SKM-1 (cell line): Measurements from ENCODE around the gene MOV10.
"Not testable (repeated sequence)": the region's sequence is repeated elsewhere in the genome, so short reads cannot be mapped to it uniquely, and the experiment has no call there.

Source experiments
- DNase-seq: peaks from one replicate; lab custom pipeline; 2025; ENCODE audit not compliant: unreplicated experiment; lab: John Stamatoyannopoulos, UW

MOV10 gene

GRCh38 chr1:112712191-112712590, 37.7 kb downstream of the MOV10 start:
- DNase-seq: no peak

GRCh38 chr1:112712701-112713128, 38.3 kb downstream of the MOV10 start:
- DNase-seq: no peak

- peak; percentile 57 for DNase-seq
These were observed 39.2 kb downstream of the MOV10 start for GRCh38 chr1:112713466-112714312.

- DNase-seq: no peak
These were observed 40.1 kb downstream of the MOV10 start for GRCh38 chr1:112714313-112715263.

GRCh38 chr1:112715264-112716053, 41.0 kb downstream of the MOV10 start, which contains the start of gene PPM1J:
Gene PPM1J, minus strand, starts transcription at chr1:112715332. Its CDS starts 31 bp downstream, at chr1:112715301.
- peak; percentile 56 for DNase-seq

GRCh38 chr1:112716133-112716720, 41.8 kb downstream of the MOV10 start:
- DNase-seq: peak; percentile 54

GRCh38 chr1:112717263-112717873, 42.9 kb downstream of the MOV10 start:
- no peak for DNase-seq

GRCh38 chr1:112718691-112719418, 44.4 kb downstream of the MOV10 start:
- no peak for DNase-seq

GRCh38 chr1:112719706-112720105, 45.2 kb downstream of the MOV10 start:
- no peak for DNase-seq

GRCh38 chr1:112720800-112721199, 46.3 kb downstream of the MOV10 start:
- DNase-seq: no peak

- DNase-seq: not testable (repeated sequence)
These were observed 46.8 kb downstream of the MOV10 start for GRCh38 chr1:112721294-112721693.

- no peak for DNase-seq
These were observed 47.6 kb downstream of the MOV10 start for GRCh38 chr1:112721966-112722524.

- DNase-seq: no peak
These were observed 48.4 kb downstream of the MOV10 start for GRCh38 chr1:112722601-112723510.

GRCh38 chr1:112723511-112723839, 49.0 kb downstream of the MOV10 start:
- DNase-seq: no peak

- DNase-seq: not testable (repeated sequence)
These were observed 49.8 kb downstream of the MOV10 start for GRCh38 chr1:112724240-112724639.

GRCh38 chr1:112727716-112728115, 53.3 kb downstream of the MOV10 start:
- no peak for DNase-seq

- not testable (repeated sequence) for DNase-seq
These were observed 54.0 kb downstream of the MOV10 start for GRCh38 chr1:112728306-112728971.
